KOPT-K1 (cell line): Measurements from ENCODE around the gene ITGAV.
"Not testable (repeated sequence)": the region's sequence is repeated elsewhere in the genome, so short reads cannot be mapped to it uniquely, and the experiment has no call there.

Source experiments
- H3K27ac ChIP-seq: fragments of 200-600 bp; sonication (generic); 2 replicates; pipeline ENCODE4 v1.5.1; 2016; ENCODE audit warnings: antibody characterized with exemption, mild to moderate bottlenecking, low read depth, low read length; ENCODE audit not compliant: poor library complexity, severe bottlenecking
- H3K36me3 ChIP-seq: fragments of 200-600 bp; sonication (generic); 2 replicates; pipeline ENCODE4 v1.5.1; 2017; ENCODE audit warnings: antibody characterized with exemption, mild to moderate bottlenecking, low read length, moderate library complexity; ENCODE audit not compliant: insufficient read depth
- H3K9me3 ChIP-seq: fragments of 200-600 bp; sonication (generic); 2 replicates; pipeline ENCODE4 v1.5.1; 2017; ENCODE audit warnings: antibody characterized with exemption, low read length, mild to moderate bottlenecking; ENCODE audit not compliant: insufficient read depth, poor library complexity, severe bottlenecking

Gene ITGAV

GRCh38 chr2:186562209-186562578 lies 27.7 kb upstream of the ITGAV start:
- Histone ChIP-seq H3K27ac (no peak overlapping the region), H3K36me3 (no peaks in the 10 kb centered on the region), H3K9me3 (no peaks in the 10 kb centered on the region)

DNA sequence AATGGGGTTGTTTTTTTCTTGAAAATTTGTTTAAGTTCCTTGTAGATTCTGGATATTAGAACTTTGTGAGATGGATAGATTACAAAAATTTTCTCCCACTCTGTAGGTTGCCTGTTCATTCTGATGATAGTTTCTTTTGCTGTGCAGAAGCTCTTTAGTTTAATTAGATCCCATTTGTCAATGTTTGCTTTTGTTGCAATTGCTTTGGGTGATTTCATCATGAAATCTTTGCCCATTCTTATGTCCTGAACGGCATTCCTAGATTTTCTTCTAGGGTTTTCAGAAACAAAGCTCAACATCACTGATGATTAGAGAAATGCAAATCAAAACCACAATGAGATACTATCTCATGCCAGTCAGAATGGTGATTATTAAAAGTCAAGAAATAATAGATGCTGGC lies 21.3 kb upstream of the ITGAV start:
- not testable (repeated sequence) for H3K9me3 ChIP-seq, H3K36me3 ChIP-seq, H3K27ac ChIP-seq

GRCh38 chr2:186569127-186569526 lies 20.7 kb upstream of the ITGAV start:
- not testable (repeated sequence) for H3K36me3 ChIP-seq, H3K9me3 ChIP-seq, H3K27ac ChIP-seq

DNA sequence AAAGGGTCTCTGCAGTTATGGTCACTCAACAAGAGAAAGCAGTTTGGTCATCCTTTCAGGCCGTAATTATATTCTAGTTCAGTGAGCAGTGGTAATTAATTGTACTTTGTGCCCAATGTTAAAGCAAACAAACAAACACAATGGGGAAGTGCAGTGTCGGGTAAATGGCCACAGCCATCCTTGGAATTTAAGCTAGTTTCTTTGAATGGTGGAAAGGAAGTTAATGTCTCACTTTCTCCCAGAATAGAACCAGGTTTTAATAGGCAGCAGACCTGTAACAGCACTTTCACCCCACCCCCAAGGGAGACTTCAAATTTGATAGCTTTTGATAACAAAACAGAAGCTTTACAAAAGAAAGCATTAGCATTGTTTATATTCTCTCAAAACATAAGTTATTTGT lies 20.0 kb upstream of the ITGAV start:
- Histone ChIP-seq H3K9me3 (no peaks in the 10 kb centered on the region), H3K27ac (no peak overlapping the region), H3K36me3 (no peaks in the 10 kb centered on the region)

DNA sequence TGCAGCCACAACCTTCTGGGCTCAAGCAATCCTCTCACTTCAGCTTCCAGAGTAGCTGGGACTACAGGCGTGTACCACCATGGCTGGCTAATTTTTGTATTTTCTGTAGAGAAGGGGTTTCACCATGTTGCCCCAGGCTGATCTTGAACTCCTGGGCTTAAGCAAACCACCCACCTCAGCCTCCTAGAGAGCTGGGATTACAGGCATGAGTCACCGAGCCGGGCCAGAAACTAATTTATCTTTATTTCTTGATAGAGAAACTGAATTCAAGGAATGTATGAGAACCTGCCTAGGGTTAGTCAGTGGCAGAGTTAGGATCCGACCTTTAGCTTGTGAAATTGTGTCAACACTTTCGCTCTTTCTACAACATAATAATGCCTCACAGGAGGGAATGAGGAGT lies 19.3 kb upstream of the ITGAV start:
- Histone ChIP-seq H3K36me3 (no peaks in the 10 kb centered on the region), H3K9me3 (no peaks in the 10 kb centered on the region), H3K27ac (no peak overlapping the region)

DNA sequence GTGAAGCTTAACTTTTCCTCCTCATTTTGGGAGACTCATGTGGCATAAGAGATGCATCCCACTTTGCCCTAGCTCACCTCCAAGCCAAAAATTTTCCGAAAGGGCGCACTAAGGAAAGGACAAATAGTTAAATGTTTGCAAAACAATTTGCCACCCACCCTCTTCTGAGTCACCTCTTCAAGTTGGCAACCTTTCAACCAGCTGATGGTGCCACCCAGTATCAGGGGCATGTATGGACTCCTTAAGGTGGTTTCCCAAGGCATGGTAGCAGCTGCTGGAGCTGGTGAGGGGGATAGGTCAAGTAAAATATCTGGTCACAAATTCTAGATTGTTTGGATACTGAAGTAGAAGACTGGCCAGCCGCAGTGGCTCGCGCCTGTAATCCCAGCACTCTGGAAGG lies 17.2 kb upstream of the ITGAV start:
- Histone ChIP-seq H3K9me3 (no peaks in the 10 kb centered on the region), H3K36me3 (no peaks in the 10 kb centered on the region), H3K27ac (no peak overlapping the region)

GRCh38 chr2:186573531-186573930 lies 16.3 kb upstream of the ITGAV start:
- no peaks in the 10 kb centered on the region for H3K9me3 ChIP-seq
- no peak overlapping the region for H3K27ac ChIP-seq
- no peaks in the 10 kb centered on the region for H3K36me3 ChIP-seq

DNA sequence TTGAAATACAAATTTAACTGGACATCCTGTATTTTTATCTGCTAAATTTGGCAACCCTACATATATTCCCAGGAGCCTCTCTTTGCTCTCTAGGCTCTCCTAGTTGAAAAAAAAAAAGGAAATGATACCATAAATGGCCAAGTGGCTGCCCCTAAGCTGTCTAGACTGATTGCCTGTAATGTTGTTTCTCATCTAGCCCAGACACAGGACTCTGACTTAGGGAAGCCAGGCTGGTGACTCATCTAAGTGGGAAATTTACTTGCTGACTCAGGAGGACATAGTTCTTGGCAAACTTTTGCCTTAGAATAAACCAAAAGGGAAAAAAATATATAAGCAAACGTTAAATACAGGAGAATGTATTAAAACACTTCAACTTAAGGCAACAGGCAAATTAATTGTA lies 14.6 kb upstream of the ITGAV start:
- H3K36me3 ChIP-seq: no peaks in the 10 kb centered on the region
- no peaks in the 10 kb centered on the region for H3K9me3 ChIP-seq
- H3K27ac ChIP-seq: no peak overlapping the region

DNA sequence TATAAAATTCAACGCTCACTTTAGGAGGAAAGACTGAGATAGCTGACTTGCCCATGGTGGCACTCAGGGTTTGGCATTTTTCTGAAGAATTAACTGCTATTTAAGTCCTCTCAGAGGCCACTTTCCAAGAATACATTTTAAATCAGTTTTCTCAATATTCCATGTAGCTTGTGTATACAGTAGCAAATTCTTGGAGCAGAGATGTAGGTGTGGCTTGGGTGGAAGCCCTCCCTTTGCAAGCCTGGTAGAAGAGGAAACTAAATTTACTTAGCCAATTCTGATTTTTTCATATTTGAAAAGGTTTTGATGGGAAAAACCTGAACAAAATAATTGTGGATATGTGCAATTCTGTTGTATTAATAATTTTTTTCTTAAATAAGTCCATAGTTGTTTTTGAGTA lies 14.0 kb upstream of the ITGAV start:
- Histone ChIP-seq H3K9me3 (no peaks in the 10 kb centered on the region), H3K27ac (no peak overlapping the region), H3K36me3 (no peaks in the 10 kb centered on the region)

- Histone ChIP-seq H3K27ac (no peak overlapping the region), H3K36me3 (no peaks in the 10 kb centered on the region), H3K9me3 (no peaks in the 10 kb centered on the region)
Measured at GRCh38 chr2:186576614-186577013, 13.2 kb upstream of the ITGAV start.

DNA sequence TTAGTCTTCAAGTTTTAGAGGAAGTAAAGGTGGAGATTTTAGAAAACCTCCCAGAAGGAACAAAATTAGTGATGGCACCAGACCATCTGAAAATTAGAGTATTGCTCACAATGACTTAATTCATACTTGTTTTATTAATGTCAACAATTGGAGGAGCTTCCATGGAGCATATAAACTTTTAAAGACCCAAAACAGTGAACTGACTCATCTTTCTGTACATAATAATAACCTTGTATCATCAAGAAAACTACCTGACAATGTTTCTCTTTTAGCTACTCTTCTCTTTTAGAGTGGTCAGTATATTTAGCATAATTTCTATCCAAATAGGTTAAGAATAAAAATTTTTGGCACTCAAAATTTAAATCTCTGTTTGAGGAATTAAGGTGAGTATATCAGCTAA lies 7.2 kb upstream of the ITGAV start:
- H3K9me3 ChIP-seq: no peaks in the 10 kb centered on the region
- no peaks in the 10 kb centered on the region for H3K36me3 ChIP-seq
- no peak overlapping the region for H3K27ac ChIP-seq

DNA sequence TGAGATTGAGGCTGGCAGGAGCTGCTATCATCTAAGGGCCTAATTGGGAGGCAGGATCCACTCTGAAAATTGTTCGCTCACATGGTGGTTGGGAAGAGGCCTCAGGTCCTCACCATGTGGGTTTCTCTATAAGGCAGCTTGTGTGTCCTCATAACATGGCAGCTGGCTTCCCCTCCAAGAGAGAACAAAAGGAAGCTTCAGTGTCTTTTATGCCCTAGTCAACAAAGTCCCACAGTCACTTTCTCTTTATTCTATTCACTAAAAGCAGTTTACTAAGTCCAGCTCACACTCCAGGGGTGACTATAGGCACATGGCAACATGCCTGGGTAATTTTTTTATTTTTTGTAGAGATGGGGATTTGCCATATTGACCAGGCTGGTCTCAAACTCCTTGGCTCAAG lies 5.8 kb upstream of the ITGAV start:
- H3K9me3 ChIP-seq: no peaks in the 10 kb centered on the region
- no peak overlapping the region for H3K27ac ChIP-seq
- H3K36me3 ChIP-seq: no peaks in the 10 kb centered on the region

GRCh38 chr2:186588421-186588820 lies 1.4 kb upstream of the ITGAV start:
- no peaks in the 10 kb centered on the region for H3K36me3 ChIP-seq
- H3K9me3 ChIP-seq: no peaks in the 10 kb centered on the region
- no peak overlapping the region for H3K27ac ChIP-seq

DNA sequence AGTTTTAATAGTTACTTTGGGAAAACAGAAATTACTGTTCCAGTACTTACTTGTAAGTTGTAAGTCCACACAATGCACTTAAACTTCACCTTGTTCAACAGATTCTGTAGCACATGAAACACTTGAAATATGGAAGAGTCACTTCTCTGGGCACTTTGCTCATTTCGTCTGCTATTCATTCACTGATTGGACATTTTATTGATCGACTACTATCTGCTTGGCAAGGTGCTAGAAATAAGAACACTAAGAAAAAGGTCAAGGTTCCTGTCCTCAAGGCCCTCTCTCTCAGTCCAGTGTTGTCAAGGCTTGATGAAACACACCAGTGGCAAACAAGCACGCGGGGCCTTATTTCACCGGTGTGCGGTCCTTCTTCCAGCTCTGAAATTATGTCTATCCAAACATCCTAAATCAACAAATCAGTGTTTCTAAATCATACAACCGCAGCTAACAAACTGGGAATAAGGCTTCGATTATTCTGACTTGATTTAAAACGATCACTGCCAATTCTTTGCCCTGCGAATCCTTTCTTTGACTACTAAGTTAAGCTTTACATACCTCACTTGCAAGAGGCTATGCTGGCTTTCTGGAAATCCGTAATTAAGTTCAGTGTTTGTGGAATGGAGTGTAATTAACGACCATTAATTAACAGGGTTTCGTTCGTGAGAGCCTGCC lies 780 bp upstream of the ITGAV start:
- no peaks in the 10 kb centered on the region for H3K9me3 ChIP-seq
- H3K36me3 ChIP-seq: no peaks in the 10 kb centered on the region
- H3K27ac ChIP-seq: peak overlapping the region; percentile 30

DNA sequence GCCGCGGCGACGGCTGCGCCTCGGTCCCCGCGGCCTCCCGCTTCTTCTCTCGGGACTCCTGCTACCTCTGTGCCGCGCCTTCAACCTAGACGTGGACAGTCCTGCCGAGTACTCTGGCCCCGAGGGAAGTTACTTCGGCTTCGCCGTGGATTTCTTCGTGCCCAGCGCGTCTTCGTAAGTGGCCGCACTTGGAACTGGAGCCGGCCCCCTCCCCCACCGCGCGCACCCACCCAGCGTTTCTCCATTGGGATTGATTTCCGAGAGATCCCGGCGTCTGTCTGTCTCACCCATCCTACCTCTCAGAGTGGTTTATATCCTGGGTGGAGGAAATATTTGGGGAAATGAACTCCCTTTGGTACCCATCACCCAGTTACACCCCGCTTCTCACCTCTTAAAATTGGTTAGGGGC lies 498 bp downstream of the ITGAV start:
- Histone ChIP-seq H3K27ac (peak overlapping the region; percentile 30), H3K9me3 (no peaks in the 10 kb centered on the region), H3K36me3 (no peaks in the 10 kb centered on the region)

DNA sequence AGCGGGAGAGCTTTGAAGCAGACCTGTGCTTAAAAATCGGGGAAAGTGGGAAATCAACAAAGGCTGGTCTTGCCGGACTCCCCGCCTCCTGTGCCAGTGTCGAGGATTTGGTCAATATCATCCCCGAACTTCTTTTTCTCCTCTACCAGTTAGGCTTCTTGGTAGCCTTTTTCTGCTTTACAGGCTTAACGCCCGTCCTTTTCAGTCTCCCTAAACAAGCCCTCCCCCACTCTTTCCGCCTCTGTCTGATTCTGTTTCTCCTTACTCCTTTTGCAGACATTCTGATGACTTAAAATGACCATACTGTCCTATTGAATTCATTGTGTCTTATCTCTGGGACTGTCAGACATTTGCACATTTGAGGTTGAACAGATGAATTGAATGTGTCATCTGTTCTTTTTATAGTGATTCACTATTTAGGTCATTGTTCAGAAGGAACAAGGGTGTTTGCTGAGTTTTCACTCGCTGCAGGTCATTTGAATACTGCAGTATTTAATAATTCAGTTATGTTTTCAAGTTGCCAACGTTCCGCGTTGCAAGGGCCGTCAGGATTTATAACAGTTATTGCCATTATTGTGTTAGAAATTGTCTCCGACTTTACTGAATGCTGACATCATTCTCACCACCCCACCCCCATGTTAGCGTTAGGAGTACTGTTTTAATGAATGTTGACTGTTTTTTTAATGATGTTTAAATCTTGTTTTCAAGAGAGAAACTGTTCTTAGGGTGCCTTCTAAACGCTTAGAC lies 1.1 kb downstream of the ITGAV start:
- Histone ChIP-seq H3K27ac (no peak overlapping the region), H3K9me3 (no peaks in the 10 kb centered on the region), H3K36me3 (no peaks in the 10 kb centered on the region)
